GM18519 (cell line): ENCODE results near the gene KRTAP10-8.
"Not testable (repeated sequence)": the region's sequence is repeated elsewhere in the genome, so short reads cannot be mapped to it uniquely, and the experiment has no call there.

Experiments used
- ATAC-seq: cut with Tn5 transposase; IDR thresholded peaks from one replicate; pipeline ENCODE4 v1.9.1; 2021; ENCODE audit warnings: mild to moderate bottlenecking, moderate library complexity; ENCODE audit not compliant: unreplicated experiment, low FRiP score

Gene KRTAP10-8

GRCh38 chr21:44615911-44616590 lies 4.2 kb downstream of the KRTAP10-8 start:
- no peak for ATAC-seq

DNA sequence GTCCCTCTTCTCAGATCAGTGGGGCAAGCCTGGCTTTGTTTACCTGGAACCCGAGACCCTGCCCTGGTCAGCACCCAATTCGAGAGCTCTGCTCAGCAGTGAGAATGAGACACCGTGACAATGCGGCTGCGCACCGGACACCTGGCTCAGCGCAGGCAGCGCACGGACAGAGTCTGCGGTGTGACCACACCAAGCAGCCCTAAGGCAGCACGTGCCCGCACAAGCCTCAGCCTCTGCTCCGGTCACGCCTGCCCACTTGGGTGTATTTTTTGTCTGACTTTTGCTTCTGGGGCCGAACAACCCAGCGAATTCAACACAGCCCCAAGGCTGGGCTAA lies 4.7 kb downstream of the KRTAP10-8 start:
- no peak for ATAC-seq

DNA sequence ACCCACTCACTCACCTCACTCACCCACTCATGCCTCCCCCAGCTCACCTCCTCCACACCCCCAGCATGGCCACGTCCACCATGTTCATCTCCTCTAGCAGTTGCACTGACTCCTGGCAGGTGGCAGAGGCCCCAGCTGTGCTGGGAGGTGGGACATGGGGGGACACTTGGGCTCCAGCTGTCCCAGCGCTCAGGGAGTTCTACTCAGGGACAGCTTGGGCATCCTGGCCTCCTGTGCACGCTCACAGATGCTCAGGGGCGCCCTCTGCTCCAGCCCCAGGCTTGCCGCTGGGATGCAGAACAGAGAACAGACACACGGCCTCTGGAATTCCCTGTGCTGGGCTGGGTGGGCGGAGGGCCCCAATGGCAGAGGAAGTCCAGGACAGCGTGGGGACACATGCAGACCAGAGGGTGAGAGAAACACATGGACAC lies 5.2 kb downstream of the KRTAP10-8 start:
- ATAC-seq = no peak

DNA sequence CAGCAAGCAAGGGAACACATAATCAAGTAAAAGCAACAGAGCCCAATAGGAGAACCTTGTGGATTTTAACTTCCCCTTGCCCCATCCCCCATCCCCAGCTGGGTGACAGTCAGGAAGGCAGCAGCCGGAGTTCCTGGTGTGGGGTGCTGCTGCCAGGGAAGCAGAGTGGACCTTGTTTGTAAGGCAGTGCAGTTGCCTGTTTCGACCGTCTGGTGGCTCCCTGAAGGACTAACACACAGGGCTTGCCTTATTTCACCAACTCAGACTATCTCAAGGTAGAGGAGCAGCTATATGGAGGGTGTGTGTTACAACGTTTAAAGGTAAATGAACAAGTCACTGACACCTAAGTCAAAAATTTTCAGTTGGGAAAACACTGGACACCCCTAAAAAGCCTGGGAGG lies 6.6 kb downstream of the KRTAP10-8 start:
- no peak for ATAC-seq

DNA sequence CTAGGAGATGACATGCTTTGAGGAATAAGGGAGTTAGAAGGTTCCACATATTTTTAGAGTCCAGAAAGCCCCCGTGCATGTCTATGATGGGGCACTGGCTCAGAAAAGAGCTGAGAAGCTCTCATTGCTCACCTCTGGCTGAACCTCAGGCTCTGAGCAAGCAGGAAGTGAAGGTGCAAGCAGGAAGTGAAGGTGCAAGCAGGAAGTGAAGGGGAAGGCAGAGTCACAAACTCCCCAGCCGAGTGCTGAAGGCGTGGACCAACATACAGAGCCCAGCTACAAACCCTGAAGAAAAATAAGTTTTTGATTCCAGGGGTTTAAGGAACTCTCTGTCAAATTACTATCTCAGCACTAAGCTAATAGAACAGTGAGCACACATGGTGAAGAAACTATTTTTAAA lies 7.0 kb downstream of the KRTAP10-8 start:
- no peak for ATAC-seq

DNA sequence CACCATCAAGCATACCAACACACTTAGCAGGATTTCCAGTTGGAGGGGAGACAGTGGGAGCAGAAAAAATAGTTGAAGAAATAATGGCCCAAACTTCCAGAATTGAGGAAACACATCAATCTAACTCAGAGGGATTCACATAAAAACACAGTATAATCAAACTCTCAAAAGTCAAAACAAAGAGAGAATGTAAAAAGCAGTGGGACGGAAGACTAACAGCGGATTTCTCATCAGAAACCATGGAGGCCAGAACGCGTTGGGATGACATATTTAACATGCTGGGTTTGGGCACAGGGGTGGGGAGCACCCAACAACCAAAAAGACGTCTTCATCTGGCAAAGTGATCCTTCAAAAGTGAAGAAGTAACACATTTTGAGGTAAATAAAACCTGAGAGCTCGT lies 8.0 kb downstream of the KRTAP10-8 start:
- ATAC-seq = no peak

DNA sequence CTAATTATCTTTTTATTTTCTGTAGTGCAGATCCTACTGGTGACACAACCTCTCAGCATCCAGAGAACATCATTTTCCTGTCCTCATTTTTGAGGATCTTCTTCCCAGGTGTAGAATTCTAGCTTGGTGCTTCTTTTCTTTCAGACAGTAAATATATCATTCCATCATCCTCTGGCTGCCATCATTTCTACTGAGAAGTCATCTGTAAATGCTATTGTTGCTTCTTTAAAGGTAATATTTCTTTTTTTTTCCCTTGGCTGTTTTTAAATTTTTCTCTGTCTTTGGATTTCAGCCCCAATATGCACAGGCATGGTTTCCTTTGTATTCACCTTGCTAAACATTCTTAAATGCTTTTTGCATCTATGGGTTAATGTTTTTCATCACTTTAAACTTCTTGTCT lies 11.7 kb downstream of the KRTAP10-8 start:
- no peak for ATAC-seq

GRCh38 chr21:44625756-44626155 lies 13.9 kb downstream of the KRTAP10-8 start:
- no peak for ATAC-seq

- ATAC-seq = no peak
Measured at GRCh38 chr21:44626262-44626661, 14.4 kb downstream of the KRTAP10-8 start.

DNA sequence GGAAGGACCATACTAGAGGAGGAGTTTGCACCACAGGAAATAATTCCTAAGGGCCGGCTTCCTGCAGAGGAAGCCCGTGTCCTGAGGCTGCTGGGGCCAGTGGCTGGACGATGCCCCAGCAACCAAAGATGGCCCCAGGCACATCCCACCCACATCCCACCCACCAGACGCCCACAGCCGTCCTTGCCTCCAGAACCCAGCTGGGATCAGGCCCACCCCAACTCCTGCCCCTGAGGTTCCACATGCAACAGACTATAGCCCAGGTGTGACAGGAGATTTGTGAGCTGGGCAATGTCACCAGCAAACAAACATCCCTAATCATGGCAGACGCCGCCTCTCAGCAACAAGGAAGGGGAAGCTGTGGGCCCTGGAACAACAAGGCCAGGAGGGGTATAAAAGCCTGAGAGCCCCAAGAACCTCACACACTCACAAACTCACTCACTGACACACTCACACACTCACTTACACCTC lies 14.8 kb downstream of the KRTAP10-8 start, which contains the start of gene KRTAP10-9:
KRTAP10-9 (plus strand) TSS at position 421 of the 471 bp plus-strand sequence. CDS start 79 bp downstream, outside the sequence.
- ATAC-seq = no peak

GRCh38 chr21:44627181-44627822 lies 15.4 kb downstream of the KRTAP10-8 start:
- ATAC-seq = not testable (repeated sequence)

DNA sequence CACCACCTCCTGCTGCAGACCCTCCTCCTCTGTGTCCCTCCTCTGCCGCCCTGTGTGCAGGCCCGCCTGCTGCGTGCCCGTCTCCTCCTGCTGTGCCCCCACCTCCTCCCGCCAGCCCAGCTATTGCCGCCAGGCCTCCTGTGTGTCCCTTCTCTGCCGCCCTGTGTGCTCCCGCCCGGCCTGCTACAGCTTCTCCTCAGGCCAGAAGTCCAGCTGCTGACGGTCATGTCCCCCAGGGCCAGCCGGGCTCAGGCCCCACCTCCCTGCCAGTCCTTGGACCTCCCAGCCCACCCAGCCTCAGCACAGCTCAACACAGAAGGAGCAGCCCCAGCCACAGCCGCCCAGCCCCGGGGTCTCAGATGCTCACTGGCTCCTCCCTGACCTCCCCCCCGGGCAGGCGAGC lies 16.0 kb downstream of the KRTAP10-8 start:
- not testable (repeated sequence) for ATAC-seq

GRCh38 chr21:44628707-44629391 lies 17.0 kb downstream of the KRTAP10-8 start:
- no peak for ATAC-seq

- no peak for ATAC-seq
Measured at GRCh38 chr21:44630440-44630839, 18.6 kb downstream of the KRTAP10-8 start.

- ATAC-seq = no peak
Measured at GRCh38 chr21:44632067-44632466, 20.2 kb downstream of the KRTAP10-8 start.

DNA sequence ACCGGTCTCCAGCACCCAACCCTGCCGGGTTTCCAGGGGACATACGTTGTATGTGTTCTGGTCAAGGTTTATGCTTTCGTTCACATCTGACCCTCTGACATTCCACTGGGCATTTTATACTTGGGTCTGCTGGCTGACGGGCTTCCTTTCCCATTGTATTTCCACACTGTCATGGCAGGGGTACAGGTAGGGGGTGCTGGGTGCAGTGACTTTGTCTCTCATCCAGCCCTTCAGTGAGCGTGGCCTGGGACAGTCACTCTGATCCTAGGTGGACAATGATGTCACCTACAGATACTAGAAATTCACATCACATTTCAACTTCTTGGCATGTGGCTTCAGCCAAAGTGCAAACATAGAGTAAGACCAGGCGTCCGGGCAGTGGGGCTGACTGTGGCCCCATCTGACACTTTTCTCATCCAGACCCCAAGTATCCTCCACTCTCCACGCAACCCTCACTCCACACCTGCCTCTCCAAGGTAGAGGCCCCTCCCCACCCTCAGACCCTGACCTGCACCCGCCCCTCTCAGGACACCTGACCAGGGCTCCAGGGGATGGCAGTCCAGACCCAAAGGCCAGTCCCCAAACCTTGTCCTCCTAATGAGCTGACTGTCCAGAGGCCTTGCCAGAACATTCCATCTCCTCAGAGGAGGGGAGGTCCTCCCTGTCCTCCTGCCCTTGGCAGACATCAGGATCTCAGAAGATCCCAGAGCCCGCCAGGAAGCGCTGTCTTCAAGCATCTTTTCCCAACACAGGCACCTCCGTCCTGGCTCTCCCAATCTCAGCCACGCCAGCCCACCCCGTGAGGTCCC lies 24.5 kb downstream of the KRTAP10-8 start:
- no peak for ATAC-seq

DNA sequence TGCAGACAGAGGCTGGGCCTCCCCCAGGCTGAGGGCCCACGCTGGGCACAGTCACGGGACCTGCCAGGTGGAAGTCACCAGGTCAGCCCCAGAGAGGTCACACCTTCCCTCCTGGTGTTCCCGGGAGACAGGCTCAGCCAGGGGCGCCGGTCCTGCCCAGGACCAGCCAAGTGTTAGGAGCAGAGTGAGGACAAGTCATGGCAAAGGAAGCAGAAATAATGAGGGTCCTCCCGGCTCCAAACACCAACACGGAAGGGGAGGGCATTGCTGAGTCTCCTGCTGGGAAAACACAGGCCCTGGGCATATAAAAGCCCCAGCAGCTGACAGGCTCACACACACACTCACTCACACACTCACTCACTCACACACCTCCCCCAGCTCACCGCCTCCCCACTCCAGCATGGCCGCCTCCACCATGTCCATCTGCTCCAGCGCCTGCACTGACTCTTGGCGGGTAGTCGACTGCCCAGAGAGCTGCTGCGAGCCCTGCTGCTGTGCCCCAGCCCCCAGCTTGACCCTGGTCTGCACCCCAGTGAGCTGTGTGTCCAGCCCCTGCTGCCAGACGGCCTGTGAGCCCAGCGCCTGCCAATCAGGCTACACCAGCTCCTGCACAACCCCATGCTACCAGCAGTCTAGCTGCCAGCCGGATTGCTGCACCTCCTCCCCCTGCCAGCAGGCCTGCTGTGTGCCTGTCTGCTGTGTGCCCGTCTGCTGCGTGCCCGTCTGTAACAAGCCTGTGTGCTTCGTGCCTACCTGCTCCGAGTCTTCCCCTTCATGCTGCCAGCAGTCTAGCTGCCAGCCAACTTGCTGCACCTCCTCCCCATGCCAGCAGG lies 25.4 kb downstream of the KRTAP10-8 start, which contains the start of gene KRTAP10-10:
KRTAP10-10 (plus strand) TSS at position 339 of the 833 bp plus-strand sequence; CDS start at position 401, 62 bp downstream.
- no peak for ATAC-seq

- ATAC-seq = not testable (repeated sequence)
Measured at GRCh38 chr21:44637851-44638348, 26.0 kb downstream of the KRTAP10-8 start.
